ENCODE data around the gene HSD11B1.
"Not testable (repeated sequence)": the region's sequence is repeated elsewhere in the genome, so short reads cannot be mapped to it uniquely, and the experiment has no call there.

The HSD11B1 gene

DNA sequence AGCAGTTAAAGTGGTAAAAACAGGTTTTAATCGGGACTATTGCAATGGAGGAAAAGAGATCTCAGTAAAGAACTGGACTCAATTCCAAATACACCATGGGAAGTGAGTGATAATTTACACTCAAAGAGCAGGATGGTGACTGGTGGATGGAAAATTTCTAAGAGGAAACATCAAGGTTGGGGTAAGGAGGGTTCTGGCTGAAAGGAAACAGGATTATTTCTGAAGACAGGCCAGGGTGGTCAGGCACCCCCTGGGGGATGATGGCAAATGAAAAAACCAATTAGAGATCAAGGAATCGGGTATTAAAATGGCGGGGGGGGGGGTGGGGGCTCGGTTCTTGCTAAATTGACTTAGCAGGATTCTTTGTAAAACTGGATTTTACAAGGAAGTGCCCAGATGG, 12.3 kb upstream of the HSD11B1 start:
- no peak for DNase-seq

GRCh38 chr1:209692745-209693504, 11.7 kb upstream of the HSD11B1 start:
- peak; percentile 72 for DNase-seq

- DNase-seq = no peak
Observed at GRCh38 chr1:209696673-209697072, 8.0 kb upstream of the HSD11B1 start.

- no peak for DNase-seq
Observed at GRCh38 chr1:209697126-209697525, 7.5 kb upstream of the HSD11B1 start.

GRCh38 chr1:209700686-209701085, 4.0 kb upstream of the HSD11B1 start:
- DNase-seq = not testable (repeated sequence)

DNA sequence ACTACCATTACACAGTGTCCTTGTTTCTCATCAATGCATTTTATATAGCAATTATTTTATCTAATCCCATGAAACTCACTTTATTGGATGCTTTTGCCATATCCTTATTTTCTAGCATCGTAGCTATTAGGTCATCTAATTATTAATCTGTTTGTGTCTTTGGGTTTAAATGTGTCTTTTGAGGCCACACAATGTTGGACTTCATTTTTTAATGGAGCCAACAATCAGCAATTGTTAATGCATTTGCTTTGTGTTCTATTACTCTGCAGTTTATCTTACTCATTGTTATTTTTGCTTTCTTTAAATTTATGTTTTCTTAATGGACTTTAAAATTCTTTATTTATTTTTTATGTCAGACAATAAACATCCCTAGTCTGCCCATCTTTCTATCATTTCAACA, 1.8 kb upstream of the HSD11B1 start:
- DNase-seq = no peak

GRCh38 chr1:209703834-209704504, 677 bp upstream of the HSD11B1 start:
- DNase-seq = no peak

- DNase-seq = no peak
Observed at GRCh38 chr1:209705033-209705598, 470 bp downstream of the HSD11B1 start.

GRCh38 chr1:209706622-209707021, 2.0 kb downstream of the HSD11B1 start:
- DNase-seq = no peak

GRCh38 chr1:209707308-209707707, 2.7 kb downstream of the HSD11B1 start:
- no peak for DNase-seq

DNA sequence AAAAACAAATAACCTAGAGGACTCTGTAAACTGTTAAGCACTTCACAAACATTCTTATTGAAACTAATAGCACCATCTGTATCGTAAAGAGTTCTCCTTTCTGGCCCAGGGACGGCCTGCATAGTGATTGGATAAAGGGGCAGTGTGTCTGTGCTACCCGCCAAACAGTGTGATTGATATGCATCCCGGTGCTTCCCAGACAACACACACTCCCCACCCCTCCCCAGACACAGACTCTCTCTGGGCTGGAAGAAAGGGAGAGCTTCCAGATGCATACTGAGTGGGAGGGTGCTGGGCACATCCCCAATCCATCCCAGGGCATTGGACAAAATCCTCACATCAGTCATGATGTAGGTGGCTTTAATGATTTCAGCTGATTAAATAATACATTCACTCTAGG, 3.7 kb downstream of the HSD11B1 start:
- DNase-seq = no peak

DNA sequence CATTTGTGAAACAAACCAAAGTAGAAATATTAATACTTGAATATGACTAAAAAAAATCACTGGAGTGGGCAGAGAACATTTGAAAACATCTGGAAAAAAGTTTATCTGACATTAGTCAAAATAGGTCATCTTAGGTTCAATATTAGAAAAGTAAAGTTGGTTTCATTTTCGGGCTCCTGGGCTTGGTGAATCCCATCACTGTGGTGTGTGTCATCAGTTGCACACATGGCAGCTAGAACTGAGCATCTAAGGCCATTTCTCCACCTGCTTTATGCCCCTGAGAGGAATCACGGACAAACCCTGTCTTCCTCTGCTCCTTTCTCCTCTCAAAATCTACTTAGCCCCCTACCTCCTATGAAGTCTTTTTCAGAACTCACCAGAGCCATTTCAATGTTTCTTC, 5.4 kb downstream of the HSD11B1 start:
- no peak for DNase-seq

DNA sequence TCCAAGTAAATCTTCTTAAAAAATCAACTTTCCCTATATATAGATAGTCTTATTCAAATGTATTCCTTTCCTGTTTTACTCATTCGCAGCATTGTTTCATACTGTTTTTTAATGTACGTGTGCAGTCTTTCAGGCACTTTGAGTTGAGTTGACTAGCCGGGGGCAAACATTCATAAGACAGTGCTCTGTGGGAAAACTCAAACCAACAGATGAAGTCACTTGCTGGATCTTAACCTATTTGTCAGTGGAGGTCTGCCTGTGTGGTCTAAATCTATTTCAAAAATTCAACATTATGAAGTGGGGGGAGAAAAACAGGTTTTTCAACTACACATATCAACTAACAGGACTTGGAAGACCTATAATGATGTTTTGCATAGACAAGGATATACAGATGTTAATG, 6.2 kb downstream of the HSD11B1 start:
- DNase-seq = no peak

DNA sequence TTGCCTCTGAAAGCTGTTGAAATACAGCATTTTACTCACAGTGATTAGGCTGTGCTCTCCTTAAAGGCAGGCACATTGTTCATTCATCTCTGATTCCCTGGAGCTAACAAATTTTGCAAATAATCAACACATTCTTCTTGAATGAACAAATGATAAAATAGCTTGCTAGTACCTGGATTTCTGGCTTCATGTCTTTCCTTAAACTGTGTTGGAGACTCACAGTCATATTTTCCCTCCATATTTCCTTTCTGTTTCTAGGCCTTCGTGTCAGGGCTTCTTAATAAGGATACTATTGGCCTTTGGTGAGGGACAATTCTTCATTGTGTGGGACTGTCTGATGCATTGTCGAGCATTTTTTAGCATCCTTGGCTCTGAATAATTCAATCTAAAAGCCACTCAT, 9.7 kb downstream of the HSD11B1 start:
- DNase-seq = no peak

- no peak for DNase-seq
Observed at GRCh38 chr1:209715314-209715713, 10.7 kb downstream of the HSD11B1 start.

DNA sequence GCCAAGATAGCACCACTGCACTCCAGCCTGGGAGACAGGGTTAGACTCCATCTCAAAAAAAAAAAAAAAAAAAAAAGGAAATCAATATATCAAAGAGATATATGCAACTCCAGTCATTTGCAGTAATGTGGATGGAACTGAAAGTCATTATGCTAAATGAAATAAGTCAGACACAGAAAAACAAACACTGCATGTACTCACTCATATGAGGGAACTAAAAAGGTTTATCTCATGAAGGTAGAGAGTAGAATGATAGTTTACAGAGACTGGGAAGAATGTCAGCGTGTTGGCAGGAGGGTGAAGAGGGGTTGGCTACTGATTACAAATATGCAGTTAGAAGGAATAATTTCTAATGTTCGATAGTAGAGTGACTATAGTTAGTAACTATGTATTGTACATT, 13.2 kb downstream of the HSD11B1 start:
- DNase-seq = no peak

DNA sequence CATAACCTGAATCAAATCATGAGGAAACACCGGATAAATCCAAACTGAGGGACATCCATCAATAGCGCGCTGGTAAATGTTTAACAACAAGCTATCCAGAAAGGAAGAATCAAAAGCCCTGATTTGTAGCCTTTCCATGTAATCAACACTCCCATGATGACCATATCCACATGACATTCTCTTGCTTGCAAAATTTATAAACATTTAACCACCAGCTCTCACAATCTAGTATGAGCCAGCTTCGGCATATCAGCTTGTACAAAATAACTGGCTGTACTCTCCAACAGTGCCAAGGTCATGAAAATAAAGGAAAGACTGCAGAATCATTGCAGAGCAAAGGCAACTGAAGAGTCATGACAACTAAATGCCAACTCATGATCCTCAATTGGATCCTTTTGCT, 15.7 kb downstream of the HSD11B1 start:
- DNase-seq = no peak

- no peak for DNase-seq
Observed at GRCh38 chr1:209720826-209721225, 16.2 kb downstream of the HSD11B1 start.

GRCh38 chr1:209721323-209721722, 16.7 kb downstream of the HSD11B1 start:
- DNase-seq = no peak

GRCh38 chr1:209723265-209723664, 18.6 kb downstream of the HSD11B1 start:
- no peak for DNase-seq

DNA sequence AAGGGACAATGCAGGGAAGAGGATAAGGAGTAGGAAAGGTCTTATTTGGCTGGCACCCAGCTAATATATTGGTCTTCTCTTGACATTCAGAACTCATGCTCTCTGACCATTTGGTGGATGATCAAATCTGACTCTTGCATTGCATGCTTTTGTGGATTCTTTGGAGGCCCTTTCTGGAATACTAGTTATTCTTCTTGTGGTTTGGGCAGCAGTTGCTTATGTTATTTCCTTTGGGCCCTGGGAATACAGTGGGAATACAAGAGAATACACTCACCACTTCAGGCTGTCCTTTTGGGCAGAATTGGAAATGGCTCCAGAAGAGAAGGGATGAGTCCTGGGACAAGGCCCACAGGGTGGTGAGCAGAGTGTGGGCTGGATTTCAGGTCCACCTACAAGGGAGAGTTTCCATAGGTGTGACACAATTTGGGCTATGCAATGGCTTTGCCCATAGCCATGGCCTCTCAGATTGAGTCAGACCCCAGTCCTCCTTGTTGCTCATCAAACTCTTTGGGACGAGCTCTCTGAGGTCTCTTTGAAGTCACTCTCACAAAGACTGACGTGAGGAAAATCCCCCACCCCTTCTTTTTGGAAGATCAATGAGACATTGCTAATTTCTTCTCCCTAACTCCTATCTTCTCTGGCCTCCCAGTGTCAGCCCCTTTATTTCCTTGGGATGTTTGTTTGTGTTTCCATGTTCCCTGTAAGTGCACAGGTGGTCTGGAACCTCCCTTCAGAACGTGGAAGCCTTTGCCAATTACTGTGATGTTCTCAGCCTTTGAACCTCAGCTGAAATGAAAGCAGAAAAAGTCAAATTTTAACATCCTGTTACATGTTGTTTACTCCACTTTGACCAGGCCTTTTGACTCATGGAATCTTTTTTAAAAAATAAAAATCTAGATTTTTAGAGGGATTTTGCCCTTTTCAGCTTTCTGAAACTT, 19.4 kb downstream of the HSD11B1 start:
- DNase-seq = no peak

DNA sequence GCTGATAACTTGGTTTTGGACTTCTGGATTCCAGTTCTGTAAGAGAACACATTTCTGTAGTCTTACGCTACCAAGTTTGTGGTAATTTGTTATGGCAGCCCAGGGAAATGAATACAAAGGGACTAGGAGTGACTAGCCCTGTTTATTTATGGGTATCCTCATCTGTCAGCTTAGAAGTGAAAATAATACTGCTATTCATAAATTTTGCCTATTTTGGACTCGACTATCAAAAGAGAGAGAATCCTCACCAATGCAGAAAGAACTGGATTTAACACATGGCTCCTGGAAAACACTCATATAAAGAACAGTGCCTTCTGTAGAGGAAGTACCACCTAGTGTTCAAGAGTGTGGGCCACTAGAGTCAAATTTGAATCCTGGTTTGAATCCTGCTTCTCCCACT, 22.6 kb downstream of the HSD11B1 start:
- DNase-seq = no peak

- no peak for DNase-seq
Observed at GRCh38 chr1:209727785-209728184, 23.1 kb downstream of the HSD11B1 start.

Measured in NCI-H146 (cell line).